HCT116 (cell line): Measurements from ENCODE around the gene FLNB.

Experiments
- CEBPB ChIP-seq: IDR thresholded peaks from 2 replicates; pipeline ENCODE4 v1.6.1; 2012; ENCODE audit warnings: low read depth
- EZH2 ChIP-seq: fragments of 200-600 bp; sonication (generic); IDR thresholded peaks from 2 replicates; pipeline ENCODE4 v1.6.1; 2017; ENCODE audit warnings: antibody characterized with exemption, mixed run types
- EZH2phosphoT487 ChIP-seq: fragments of 200-600 bp; IDR thresholded peaks from 2 replicates; pipeline ENCODE4 v1.6.1; 2018; ENCODE audit warnings: antibody characterized with exemption, borderline replicate concordance
- JUND ChIP-seq: IDR thresholded peaks from 2 replicates; pipeline ENCODE4 v1.6.1; 2012
- POLR2A ChIP-seq: IDR thresholded peaks from 2 replicates; pipeline ENCODE4 v1.7.0; 2011; ENCODE audit warnings: borderline replicate concordance; ENCODE audit not compliant: insufficient read depth, insufficient read length; ENCODE audit errors: extremely low read depth
- POLR2AphosphoS5 ChIP-seq: IDR thresholded peaks from 2 replicates; pipeline ENCODE4 v1.6.1; 2011; ENCODE audit warnings: mild to moderate bottlenecking, low read depth, low read length, moderate library complexity
- RAD21 ChIP-seq: IDR thresholded peaks from 2 replicates; pipeline ENCODE4 v1.6.1; 2012; ENCODE audit warnings: low read depth, mild to moderate bottlenecking
- SP1 ChIP-seq: IDR thresholded peaks from 2 replicates; pipeline ENCODE4 v1.6.1; 2012; ENCODE audit warnings: low read depth
- TCF7L2 ChIP-seq: IDR thresholded peaks from 2 replicates; pipeline ENCODE4 v1.7.0; 2011; ENCODE audit warnings: borderline replicate concordance, inconsistent platforms; ENCODE audit not compliant: insufficient read depth, insufficient read length; ENCODE audit errors: extremely low read depth
- YY1 ChIP-seq: IDR thresholded peaks from 2 replicates; pipeline ENCODE4 v1.6.1; 2011; ENCODE audit warnings: low read length, low read depth, moderate library complexity, mild to moderate bottlenecking; ENCODE audit not compliant: insufficient replicate concordance; ENCODE audit errors: extremely low read depth
- ZNF274 ChIP-seq: fragments of 200-500 bp; sonication (Bioruptor generic); IDR thresholded peaks from 2 replicates; pipeline ENCODE4 v1.6.1; 2014; ENCODE audit warnings: mild to moderate bottlenecking, low read depth, low read length, inconsistent platforms
- TF ChIP-seq, protein P1 (sequence below), 3 experiments: fragments of 200-600 bp in 1 of 3; sonication (generic) in 1 of 3; IDR thresholded peaks in 2 of 3; conservative IDR thresholded peaks in 1 of 3; 2 replicates each; pipeline ENCODE4 v1.5.1; 2012 to 2017; ENCODE audit warnings: low read depth in 2 of 3, low read length in 2 of 3, antibody characterized with exemption in 1 of 3, borderline replicate concordance in 1 of 3, control low read depth in 1 of 3, mild to moderate bottlenecking in 1 of 3, mixed read lengths in 1 of 3, mixed run types in 1 of 3, moderate library complexity in 1 of 3; ENCODE audit not compliant: insufficient read depth in 1 of 3
- TF ChIP-seq, protein P2 (sequence below): IDR thresholded peaks from 2 replicates; pipeline ENCODE4 v1.6.1; 2012

DNA sequence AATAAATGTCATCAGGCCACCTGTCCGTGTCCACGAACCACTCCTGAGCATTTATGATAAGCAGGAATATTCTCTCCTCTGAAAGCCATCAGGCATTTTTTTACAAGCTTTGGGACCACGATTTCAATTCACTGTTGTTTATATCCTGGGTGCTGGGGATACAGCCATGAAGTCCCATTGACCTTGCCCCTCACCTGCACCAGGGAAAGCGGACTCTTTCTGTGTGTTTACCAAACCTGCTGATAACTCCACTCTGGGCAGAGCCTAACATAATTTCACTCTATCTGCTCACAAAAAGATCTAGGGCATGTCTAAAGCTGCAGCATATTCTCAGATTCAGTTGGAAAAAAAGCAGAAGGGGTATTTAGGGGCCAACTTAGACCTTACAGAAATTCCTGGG lies 197.8 kb downstream of the FLNB start:
- TF ChIP-seq EZH2 = no peak
- TF ChIP-seq, protein P1, sequence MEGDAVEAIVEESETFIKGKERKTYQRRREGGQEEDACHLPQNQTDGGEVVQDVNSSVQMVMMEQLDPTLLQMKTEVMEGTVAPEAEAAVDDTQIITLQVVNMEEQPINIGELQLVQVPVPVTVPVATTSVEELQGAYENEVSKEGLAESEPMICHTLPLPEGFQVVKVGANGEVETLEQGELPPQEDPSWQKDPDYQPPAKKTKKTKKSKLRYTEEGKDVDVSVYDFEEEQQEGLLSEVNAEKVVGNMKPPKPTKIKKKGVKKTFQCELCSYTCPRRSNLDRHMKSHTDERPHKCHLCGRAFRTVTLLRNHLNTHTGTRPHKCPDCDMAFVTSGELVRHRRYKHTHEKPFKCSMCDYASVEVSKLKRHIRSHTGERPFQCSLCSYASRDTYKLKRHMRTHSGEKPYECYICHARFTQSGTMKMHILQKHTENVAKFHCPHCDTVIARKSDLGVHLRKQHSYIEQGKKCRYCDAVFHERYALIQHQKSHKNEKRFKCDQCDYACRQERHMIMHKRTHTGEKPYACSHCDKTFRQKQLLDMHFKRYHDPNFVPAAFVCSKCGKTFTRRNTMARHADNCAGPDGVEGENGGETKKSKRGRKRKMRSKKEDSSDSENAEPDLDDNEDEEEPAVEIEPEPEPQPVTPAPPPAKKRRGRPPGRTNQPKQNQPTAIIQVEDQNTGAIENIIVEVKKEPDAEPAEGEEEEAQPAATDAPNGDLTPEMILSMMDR (IDR thresholded peaks at IDR 0.05 in 2 of 3, conservative IDR thresholded peaks at IDR 0.05 in 1 of 3; ENCODE audit: borderline replicate concordance in 1 of 3, insufficient read depth in 1 of 3, low read depth in 2 of 3, low read length in 2 of 3) = no peak
- no peak for TF ChIP-seq TCF7L2
- TF ChIP-seq, protein P2, sequence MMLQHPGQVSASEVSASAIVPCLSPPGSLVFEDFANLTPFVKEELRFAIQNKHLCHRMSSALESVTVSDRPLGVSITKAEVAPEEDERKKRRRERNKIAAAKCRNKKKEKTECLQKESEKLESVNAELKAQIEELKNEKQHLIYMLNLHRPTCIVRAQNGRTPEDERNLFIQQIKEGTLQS = no peak
- TF ChIP-seq POLR2A = no peak
- TF ChIP-seq RAD21 = no peak
- TF ChIP-seq YY1 = no peak
- TF ChIP-seq CEBPB = no peak
- TF ChIP-seq ZNF274 = no peak
- TF ChIP-seq EZH2phosphoT487 = no peak
- no peak for TF ChIP-seq JUND
- no peak for TF ChIP-seq POLR2AphosphoS5
- no peak for TF ChIP-seq SP1
